HepG2 (cell line): ENCODE measurements around the gene CBX5. TPM values are rescaled to one million over a fixed set of nuclear protein-coding genes. Genes with fewer than 3 reads are reported as not detected.

Experiments used
- ASH2L ChIP-seq: fragments of 300-600, 200-600 bp; sonication (generic); IDR thresholded peaks from 2 replicates; pipeline ENCODE4 v1.7.0; 2017; ENCODE audit warnings: low read depth, mild to moderate bottlenecking, moderate library complexity, mixed read lengths, low read length; ENCODE audit not compliant: insufficient read length
- HCFC1 ChIP-seq: fragments of 150-350 bp; IDR thresholded peaks from 2 replicates; pipeline ENCODE4 v1.6.1; 2014; ENCODE audit warnings: low read depth, low read length
- HIVEP1 ChIP-seq: sonication (generic); formaldehyde crosslinking; IDR thresholded peaks from 2 replicates; pipeline ENCODE4 v1.4.0; 2020; ENCODE audit warnings: mild to moderate bottlenecking, missing genetic modification reagents
- ZBTB8A ChIP-seq: sonication (generic); formaldehyde crosslinking; IDR thresholded peaks from 2 replicates; pipeline ENCODE4 v1.4.0; 2020; ENCODE audit warnings: mild to moderate bottlenecking, low read depth, missing genetic modification reagents, borderline replicate concordance
- ZNF207 ChIP-seq: fragments of 450-650 bp; IDR thresholded peaks from 2 replicates; pipeline ENCODE4 v1.6.1; 2016; ENCODE audit warnings: antibody characterized with exemption, borderline replicate concordance
- ZNF256 ChIP-seq: sonication (generic); formaldehyde crosslinking; conservative IDR thresholded peaks from 2 replicates; pipeline ENCODE4 v1.4.0; 2020; ENCODE audit warnings: missing genetic modification reagents
- ZNF629 ChIP-seq: sonication (generic); formaldehyde crosslinking; conservative IDR thresholded peaks from 2 replicates; pipeline ENCODE4 v1.5.0; 2020; ENCODE audit warnings: missing genetic modification reagents
- polyA plus RNA-seq, 8 experiments: library from polyadenylated mRNA; depleted of rRNA in 3 of 8; stranded (reverse) in 7 of 8; unstranded in 1 of 8; fragments of >200 nt; fragmentation: Illumina TruSeq in 4 of 8; extraction: Trizol in 4 of 8; gene quantifications; 2 replicates each; pipeline versions ENCODE4 v1.2.1 to v1.2.3, GENCODE V29; 2011 to 2016; ENCODE audit warnings: low read depth in 4 of 8, missing spikeins in 1 of 8, mixed read lengths in 1 of 8; ENCODE audit not compliant: insufficient read depth in 1 of 8
- total RNA-seq, 5 experiments: library from RNA; depleted of rRNA; stranded (reverse); fragments of >200 nt; fragmentation: Illumina TruSeq; extraction: Trizol; gene quantifications; 2 replicates each; pipeline ENCODE4 v1.2.3, GENCODE V29; 2016; ENCODE audit warnings: low read depth in 1 of 5
- TF ChIP-seq, protein P1 (sequence below): sonication (generic); formaldehyde crosslinking; IDR thresholded peaks from 2 replicates; pipeline ENCODE4 v1.5.1; 2020; ENCODE audit warnings: mild to moderate bottlenecking, missing genetic modification reagents, borderline replicate concordance
- TF ChIP-seq, protein P2 (sequence below): sonication (generic); formaldehyde crosslinking; IDR thresholded peaks from 2 replicates; pipeline ENCODE4 v1.4.0; 2020; ENCODE audit warnings: missing genetic modification reagents
- TF ChIP-seq, protein P3 (sequence below), 2 experiments: sonication (generic) in 1 of 2; formaldehyde crosslinking in 1 of 2; IDR thresholded peaks; 2 replicates each; pipeline versions ENCODE4 v1.5.1 to v1.6.1; 2011 to 2020; ENCODE audit warnings: borderline replicate concordance in 1 of 2, low read depth in 1 of 2, low read length in 1 of 2, mild to moderate bottlenecking in 1 of 2, missing genetic modification reagents in 1 of 2, moderate library complexity in 1 of 2
- TF ChIP-seq, protein P4 (sequence below): sonication (generic); formaldehyde crosslinking; IDR thresholded peaks from 2 replicates; pipeline ENCODE4 v1.4.0; 2020; ENCODE audit warnings: missing genetic modification reagents
- TF ChIP-seq, protein P5 (sequence below): sonication (generic); formaldehyde crosslinking; conservative IDR thresholded peaks from 2 replicates; pipeline ENCODE4 v1.5.0; 2020; ENCODE audit warnings: missing genetic modification reagents

The CBX5 gene
- total and polyA plus RNA-seq, 2 of the 13 experiments (the other 11 are each of a cell fraction or from before 2014, with no cell fraction given): 16.0 to 22.2 TPM

DNA sequence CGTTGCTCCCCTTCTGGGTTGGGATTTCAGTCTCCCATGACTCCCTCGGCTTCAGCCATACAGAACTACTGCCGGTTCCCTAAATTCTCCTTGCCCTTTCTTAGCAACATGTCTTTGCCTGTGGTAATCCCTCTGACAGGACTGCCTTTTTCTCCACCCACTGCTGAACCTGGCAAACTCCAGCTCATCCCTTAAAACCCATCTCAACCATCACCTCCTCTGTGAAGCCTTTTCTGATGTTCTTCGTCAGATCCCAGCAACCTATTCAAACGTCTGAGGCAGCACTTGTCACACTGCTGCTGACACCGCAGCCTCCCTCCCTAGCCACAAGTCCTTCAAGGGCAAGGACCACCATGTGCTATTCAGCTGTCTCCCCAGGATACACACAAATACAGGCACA lies 80.9 kb downstream of the CBX5 start (continued):
- TF ChIP-seq, protein P1, sequence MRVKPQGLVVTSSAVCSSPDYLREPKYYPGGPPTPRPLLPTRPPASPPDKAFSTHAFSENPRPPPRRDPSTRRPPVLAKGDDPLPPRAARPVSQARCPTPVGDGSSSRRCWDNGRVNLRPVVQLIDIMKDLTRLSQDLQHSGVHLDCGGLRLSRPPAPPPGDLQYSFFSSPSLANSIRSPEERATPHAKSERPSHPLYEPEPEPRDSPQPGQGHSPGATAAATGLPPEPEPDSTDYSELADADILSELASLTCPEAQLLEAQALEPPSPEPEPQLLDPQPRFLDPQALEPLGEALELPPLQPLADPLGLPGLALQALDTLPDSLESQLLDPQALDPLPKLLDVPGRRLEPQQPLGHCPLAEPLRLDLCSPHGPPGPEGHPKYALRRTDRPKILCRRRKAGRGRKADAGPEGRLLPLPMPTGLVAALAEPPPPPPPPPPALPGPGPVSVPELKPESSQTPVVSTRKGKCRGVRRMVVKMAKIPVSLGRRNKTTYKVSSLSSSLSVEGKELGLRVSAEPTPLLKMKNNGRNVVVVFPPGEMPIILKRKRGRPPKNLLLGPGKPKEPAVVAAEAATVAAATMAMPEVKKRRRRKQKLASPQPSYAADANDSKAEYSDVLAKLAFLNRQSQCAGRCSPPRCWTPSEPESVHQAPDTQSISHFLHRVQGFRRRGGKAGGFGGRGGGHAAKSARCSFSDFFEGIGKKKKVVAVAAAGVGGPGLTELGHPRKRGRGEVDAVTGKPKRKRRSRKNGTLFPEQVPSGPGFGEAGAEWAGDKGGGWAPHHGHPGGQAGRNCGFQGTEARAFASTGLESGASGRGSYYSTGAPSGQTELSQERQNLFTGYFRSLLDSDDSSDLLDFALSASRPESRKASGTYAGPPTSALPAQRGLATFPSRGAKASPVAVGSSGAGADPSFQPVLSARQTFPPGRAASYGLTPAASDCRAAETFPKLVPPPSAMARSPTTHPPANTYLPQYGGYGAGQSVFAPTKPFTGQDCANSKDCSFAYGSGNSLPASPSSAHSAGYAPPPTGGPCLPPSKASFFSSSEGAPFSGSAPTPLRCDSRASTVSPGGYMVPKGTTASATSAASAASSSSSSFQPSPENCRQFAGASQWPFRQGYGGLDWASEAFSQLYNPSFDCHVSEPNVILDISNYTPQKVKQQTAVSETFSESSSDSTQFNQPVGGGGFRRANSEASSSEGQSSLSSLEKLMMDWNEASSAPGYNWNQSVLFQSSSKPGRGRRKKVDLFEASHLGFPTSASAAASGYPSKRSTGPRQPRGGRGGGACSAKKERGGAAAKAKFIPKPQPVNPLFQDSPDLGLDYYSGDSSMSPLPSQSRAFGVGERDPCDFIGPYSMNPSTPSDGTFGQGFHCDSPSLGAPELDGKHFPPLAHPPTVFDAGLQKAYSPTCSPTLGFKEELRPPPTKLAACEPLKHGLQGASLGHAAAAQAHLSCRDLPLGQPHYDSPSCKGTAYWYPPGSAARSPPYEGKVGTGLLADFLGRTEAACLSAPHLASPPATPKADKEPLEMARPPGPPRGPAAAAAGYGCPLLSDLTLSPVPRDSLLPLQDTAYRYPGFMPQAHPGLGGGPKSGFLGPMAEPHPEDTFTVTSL: no peak
- TF ChIP-seq, protein P2, sequence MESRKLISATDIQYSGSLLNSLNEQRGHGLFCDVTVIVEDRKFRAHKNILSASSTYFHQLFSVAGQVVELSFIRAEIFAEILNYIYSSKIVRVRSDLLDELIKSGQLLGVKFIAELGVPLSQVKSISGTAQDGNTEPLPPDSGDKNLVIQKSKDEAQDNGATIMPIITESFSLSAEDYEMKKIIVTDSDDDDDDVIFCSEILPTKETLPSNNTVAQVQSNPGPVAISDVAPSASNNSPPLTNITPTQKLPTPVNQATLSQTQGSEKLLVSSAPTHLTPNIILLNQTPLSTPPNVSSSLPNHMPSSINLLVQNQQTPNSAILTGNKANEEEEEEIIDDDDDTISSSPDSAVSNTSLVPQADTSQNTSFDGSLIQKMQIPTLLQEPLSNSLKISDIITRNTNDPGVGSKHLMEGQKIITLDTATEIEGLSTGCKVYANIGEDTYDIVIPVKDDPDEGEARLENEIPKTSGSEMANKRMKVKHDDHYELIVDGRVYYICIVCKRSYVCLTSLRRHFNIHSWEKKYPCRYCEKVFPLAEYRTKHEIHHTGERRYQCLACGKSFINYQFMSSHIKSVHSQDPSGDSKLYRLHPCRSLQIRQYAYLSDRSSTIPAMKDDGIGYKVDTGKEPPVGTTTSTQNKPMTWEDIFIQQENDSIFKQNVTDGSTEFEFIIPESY (CRISPR knock-in tag): no peak
- TF ChIP-seq, protein P3, sequence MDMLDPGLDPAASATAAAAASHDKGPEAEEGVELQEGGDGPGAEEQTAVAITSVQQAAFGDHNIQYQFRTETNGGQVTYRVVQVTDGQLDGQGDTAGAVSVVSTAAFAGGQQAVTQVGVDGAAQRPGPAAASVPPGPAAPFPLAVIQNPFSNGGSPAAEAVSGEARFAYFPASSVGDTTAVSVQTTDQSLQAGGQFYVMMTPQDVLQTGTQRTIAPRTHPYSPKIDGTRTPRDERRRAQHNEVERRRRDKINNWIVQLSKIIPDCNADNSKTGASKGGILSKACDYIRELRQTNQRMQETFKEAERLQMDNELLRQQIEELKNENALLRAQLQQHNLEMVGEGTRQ (IDR thresholded peaks at IDR 0.05; ENCODE audit: low read depth, low read length): no peak
- TF ChIP-seq, protein P3 (CRISPR knock-in tag; IDR thresholded peaks at IDR 0.05; ENCODE audit: borderline replicate concordance): no peak
- no peak for TF ChIP-seq ZNF629 (CRISPR knock-in tag)
- no peak for TF ChIP-seq ZNF256 (CRISPR knock-in tag)
- TF ChIP-seq ASH2L: no peak
- TF ChIP-seq ZBTB8A: no peak
- TF ChIP-seq, protein P4, sequence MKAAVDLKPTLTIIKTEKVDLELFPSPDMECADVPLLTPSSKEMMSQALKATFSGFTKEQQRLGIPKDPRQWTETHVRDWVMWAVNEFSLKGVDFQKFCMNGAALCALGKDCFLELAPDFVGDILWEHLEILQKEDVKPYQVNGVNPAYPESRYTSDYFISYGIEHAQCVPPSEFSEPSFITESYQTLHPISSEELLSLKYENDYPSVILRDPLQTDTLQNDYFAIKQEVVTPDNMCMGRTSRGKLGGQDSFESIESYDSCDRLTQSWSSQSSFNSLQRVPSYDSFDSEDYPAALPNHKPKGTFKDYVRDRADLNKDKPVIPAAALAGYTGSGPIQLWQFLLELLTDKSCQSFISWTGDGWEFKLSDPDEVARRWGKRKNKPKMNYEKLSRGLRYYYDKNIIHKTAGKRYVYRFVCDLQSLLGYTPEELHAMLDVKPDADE (CRISPR knock-in tag): no peak
- TF ChIP-seq, protein P5, sequence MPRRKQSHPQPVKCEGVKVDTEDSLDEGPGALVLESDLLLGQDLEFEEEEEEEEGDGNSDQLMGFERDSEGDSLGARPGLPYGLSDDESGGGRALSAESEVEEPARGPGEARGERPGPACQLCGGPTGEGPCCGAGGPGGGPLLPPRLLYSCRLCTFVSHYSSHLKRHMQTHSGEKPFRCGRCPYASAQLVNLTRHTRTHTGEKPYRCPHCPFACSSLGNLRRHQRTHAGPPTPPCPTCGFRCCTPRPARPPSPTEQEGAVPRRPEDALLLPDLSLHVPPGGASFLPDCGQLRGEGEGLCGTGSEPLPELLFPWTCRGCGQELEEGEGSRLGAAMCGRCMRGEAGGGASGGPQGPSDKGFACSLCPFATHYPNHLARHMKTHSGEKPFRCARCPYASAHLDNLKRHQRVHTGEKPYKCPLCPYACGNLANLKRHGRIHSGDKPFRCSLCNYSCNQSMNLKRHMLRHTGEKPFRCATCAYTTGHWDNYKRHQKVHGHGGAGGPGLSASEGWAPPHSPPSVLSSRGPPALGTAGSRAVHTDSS (CRISPR knock-in tag): no peak
- no peak for TF ChIP-seq ZNF207
- no peak for TF ChIP-seq HCFC1
- no peak for TF ChIP-seq HIVEP1 (CRISPR knock-in tag)
- TF ChIP-seq, all 625 proteins: peak for 0
